Measurements from ENCODE around the gene AP1G1. TPM values are rescaled to one million over a fixed set of nuclear protein-coding genes. Genes with fewer than 3 reads are reported as not detected.

The AP1G1 gene
- total RNA-seq, 1 donor, result 104 TPM

- DNase-seq (ENCODE audit: insufficient read length, low spot score, missing footprints), result no peak
- TF ChIP-seq CTCF (IDR thresholded peaks at IDR 0.05; ENCODE audit: extremely low read depth, low read depth, low read length), result no peak
- no peak overlapping the region for H3K4me3 ChIP-seq (ENCODE audit: insufficient read depth, low read length)
- no peak overlapping the region for H2AFZ ChIP-seq (ENCODE audit: low read length)
- no peak overlapping the region for H3K4me2 ChIP-seq (ENCODE audit: insufficient read depth, low read length)
- H3K27me3 ChIP-seq (ENCODE audit: insufficient read depth, low read length), result no peaks in the 10 kb centered on the region
- no peak overlapping the region for H3K27ac ChIP-seq (ENCODE audit: low read depth, low read length)
- H3K9me3 ChIP-seq (ENCODE audit: low read depth, low read length), result no peaks in the 10 kb centered on the region
- H3K79me2 ChIP-seq (ENCODE audit: insufficient read depth, low read length), result peaks cover 61% of the 10 kb centered on the region
- H4K20me1 ChIP-seq (ENCODE audit: insufficient read depth, low read length), result peaks cover 24% of the 10 kb centered on the region
- H3K4me1 ChIP-seq (ENCODE audit: insufficient read depth, low read length), result peaks cover 11% of the 10 kb centered on the region
- H3K36me3 ChIP-seq (ENCODE audit: insufficient read depth, low read length), result peaks cover 56% of the 10 kb centered on the region
Observed at GRCh38 chr16:71848622-71849021, 40.0 kb upstream of the AP1G1 start.

- no peaks in the 10 kb centered on the region for H3K27me3 ChIP-seq (ENCODE audit: insufficient read depth, low read length)
- no peak for DNase-seq (ENCODE audit: insufficient read length, low spot score, missing footprints)
- no peak overlapping the region for H2AFZ ChIP-seq (ENCODE audit: low read length)
- peaks cover 20% of the 10 kb centered on the region for H4K20me1 ChIP-seq (ENCODE audit: insufficient read depth, low read length)
- peak overlapping the region; percentile 98 for H3K4me3 ChIP-seq (ENCODE audit: insufficient read depth, low read length)
- H3K4me2 ChIP-seq (ENCODE audit: insufficient read depth, low read length), result peak overlapping the region; percentile 91
- peak overlapping the region; percentile 88 for H3K27ac ChIP-seq (ENCODE audit: low read depth, low read length)
- H3K4me1 ChIP-seq (ENCODE audit: insufficient read depth, low read length), result peaks cover 11% of the 10 kb centered on the region
- TF ChIP-seq CTCF (IDR thresholded peaks at IDR 0.05; ENCODE audit: extremely low read depth, low read depth, low read length), result no peak
- peaks cover 46% of the 10 kb centered on the region for H3K79me2 ChIP-seq (ENCODE audit: insufficient read depth, low read length)
- H3K36me3 ChIP-seq (ENCODE audit: insufficient read depth, low read length), result peaks cover 43% of the 10 kb centered on the region
- no peaks in the 10 kb centered on the region for H3K9me3 ChIP-seq (ENCODE audit: low read depth, low read length)
Observed at GRCh38 chr16:71847096-71847495, 38.5 kb upstream of the AP1G1 start.

GRCh38 chr16:71846431-71846830 lies 37.8 kb upstream of the AP1G1 start:
- peak overlapping the region; percentile 88 for H3K27ac ChIP-seq (ENCODE audit: low read depth, low read length)
- H3K4me3 ChIP-seq (ENCODE audit: insufficient read depth, low read length), result peak overlapping the region; percentile 98
- TF ChIP-seq CTCF (IDR thresholded peaks at IDR 0.05; ENCODE audit: extremely low read depth, low read depth, low read length), result no peak
- H4K20me1 ChIP-seq (ENCODE audit: insufficient read depth, low read length), result peaks cover 14% of the 10 kb centered on the region
- peaks cover 39% of the 10 kb centered on the region for H3K79me2 ChIP-seq (ENCODE audit: insufficient read depth, low read length)
- H3K36me3 ChIP-seq (ENCODE audit: insufficient read depth, low read length), result peaks cover 37% of the 10 kb centered on the region
- H3K9me3 ChIP-seq (ENCODE audit: low read depth, low read length), result no peaks in the 10 kb centered on the region
- peaks cover 11% of the 10 kb centered on the region for H3K4me1 ChIP-seq (ENCODE audit: insufficient read depth, low read length)
- peak overlapping the region; percentile 78 for H2AFZ ChIP-seq (ENCODE audit: low read length)
- no peaks in the 10 kb centered on the region for H3K27me3 ChIP-seq (ENCODE audit: insufficient read depth, low read length)
- DNase-seq (ENCODE audit: insufficient read length, low spot score, missing footprints), result peak; percentile 76
- H3K4me2 ChIP-seq (ENCODE audit: insufficient read depth, low read length), result peak overlapping the region; percentile 91

- peaks cover 14% of the 10 kb centered on the region for H4K20me1 ChIP-seq (ENCODE audit: insufficient read depth, low read length)
- H3K79me2 ChIP-seq (ENCODE audit: insufficient read depth, low read length), result peaks cover 34% of the 10 kb centered on the region
- H3K4me1 ChIP-seq (ENCODE audit: insufficient read depth, low read length), result peaks cover 11% of the 10 kb centered on the region
- peak within 1 kb of the TSS; percentile 88 for H3K27ac ChIP-seq (ENCODE audit: low read depth, low read length)
- peaks cover 31% of the 10 kb centered on the region for H3K36me3 ChIP-seq (ENCODE audit: insufficient read depth, low read length)
- no peaks in the 10 kb centered on the region for H3K27me3 ChIP-seq (ENCODE audit: insufficient read depth, low read length)
- peak within 1 kb of the TSS; percentile 90 for H2AFZ ChIP-seq (ENCODE audit: low read length)
- no peak for TF ChIP-seq CTCF (IDR thresholded peaks at IDR 0.05; ENCODE audit: extremely low read depth, low read depth, low read length)
- H3K9me3 ChIP-seq (ENCODE audit: low read depth, low read length), result no peaks in the 10 kb centered on the region
- peak within 1 kb of the TSS; percentile 91 for H3K4me2 ChIP-seq (ENCODE audit: insufficient read depth, low read length)
- peak within 1 kb of the TSS; percentile 98 for H3K4me3 ChIP-seq (ENCODE audit: insufficient read depth, low read length)
- DNase-seq (ENCODE audit: insufficient read length, low spot score, missing footprints), result peak; percentile 100
Observed at GRCh38 chr16:71845639-71846430, 37.2 kb upstream of the AP1G1 start, which contains the start of gene ATXN1L. Gene ATXN1L (plus strand): TSS chr16:71845976. CDS start chr16:71849741, 3,765 bp downstream.

Data from osteoblast (primary cell).